WTC11 (cell line): ENCODE measurements around the gene NES. TPM values are rescaled to one million over a fixed set of nuclear protein-coding genes. Genes with fewer than 3 reads are reported as not detected.
A peak's percentile ranks its signal among the peaks of the same experiment; 100 is the strongest.

Source experiments
- ATAC-seq: fragments of 200-7000 bp; cut with Tn5 transposase; 2 replicates; pipeline ENCODE4 v1.10.0; 2021; ENCODE audit warnings: mild to moderate bottlenecking, moderate library complexity
- CTCF ChIA-PET: fragments of 300-600 bp; sonication (Branson Sonifier 250); formaldehyde crosslinking; loops from one replicate; lab custom pipeline; 2021; ENCODE audit warnings: antibody characterized with exemption; lab: Charles Lee
- POLR2A ChIA-PET: fragments of 350-600 bp; sonication (Branson Sonifier 250); formaldehyde crosslinking; loops from one replicate; lab custom pipeline; 2021; ENCODE audit warnings: antibody characterized with exemption; lab: Charles Lee
- DNase-seq: peaks from one replicate; pipeline ENCODE4 v3.0.0; 2021; ENCODE audit warnings: low spot score
- H3K27ac Mint-ChIP-seq: 2 replicates; pipeline ENCODE4 v1.8.0; 2021; ENCODE audit warnings: mixed read lengths
- H3K27me3 Mint-ChIP-seq: 2 replicates; pipeline ENCODE4 v1.8.0; 2021; ENCODE audit warnings: low read depth, mild to moderate bottlenecking, moderate library complexity, mixed read lengths
- H3K36me3 Mint-ChIP-seq: 2 replicates; pipeline ENCODE4 v1.8.0; 2021; ENCODE audit warnings: mixed read lengths
- H3K4me1 Mint-ChIP-seq: 2 replicates; pipeline ENCODE4 v1.8.0; 2022; ENCODE audit warnings: mixed read lengths
- H3K4me3 Mint-ChIP-seq: 2 replicates; pipeline ENCODE4 v1.8.0; 2021; ENCODE audit warnings: mild to moderate bottlenecking, moderate library complexity, mixed read lengths
- H3K9me3 Mint-ChIP-seq: 2 replicates; pipeline ENCODE4 v1.8.0; 2021; ENCODE audit warnings: mixed read lengths
- ETV6 ChIP-seq: sonication (generic); formaldehyde crosslinking; IDR thresholded peaks from 2 replicates; pipeline ENCODE4 v1.8.1; 2022; ENCODE audit warnings: mild to moderate bottlenecking, missing genetic modification reagents
- GTF2I ChIP-seq: fragments of 250-450 bp; sonication (Bioruptor Pico); conservative IDR thresholded peaks from 2 replicates; pipeline ENCODE4 v1.4.0; 2021; ENCODE audit warnings: mild to moderate bottlenecking
- JAZF1 ChIP-seq: fragments of 250-450 bp; sonication (Bioruptor Pico); IDR thresholded peaks from 2 replicates; pipeline ENCODE4 v1.9.0; 2021; ENCODE audit warnings: moderate library complexity, mild to moderate bottlenecking, inconsistent platforms
- MXD4 ChIP-seq: fragments of 250-450 bp; sonication (Bioruptor Pico); IDR thresholded peaks from 2 replicates; pipeline ENCODE4 v1.8.0; 2021; ENCODE audit warnings: mild to moderate bottlenecking, moderate library complexity, borderline replicate concordance
- MYBL2 ChIP-seq: sonication (generic); formaldehyde crosslinking; IDR thresholded peaks from 2 replicates; pipeline ENCODE4 v1.8.1; 2023; ENCODE audit warnings: mild to moderate bottlenecking, moderate library complexity, missing genetic modification reagents
- NFE2L1 ChIP-seq: sonication (generic); formaldehyde crosslinking; IDR thresholded peaks from 2 replicates; pipeline ENCODE4 v1.8.1; 2023; ENCODE audit warnings: missing genetic modification reagents
- NR2C2 ChIP-seq: sonication (generic); formaldehyde crosslinking; IDR thresholded peaks from 2 replicates; pipeline ENCODE4 v1.8.0; 2022; ENCODE audit warnings: mild to moderate bottlenecking, missing genetic modification reagents
- ZNF138 ChIP-seq: sonication (generic); formaldehyde crosslinking; conservative IDR thresholded peaks from 2 replicates; pipeline ENCODE4 v1.8.1; 2022; ENCODE audit warnings: mild to moderate bottlenecking, moderate library complexity, missing genetic modification reagents
- ZNF219 ChIP-seq: sonication (generic); formaldehyde crosslinking; IDR thresholded peaks from 2 replicates; pipeline ENCODE4 v1.8.0; 2023; ENCODE audit warnings: missing genetic modification reagents, mild to moderate bottlenecking, borderline replicate concordance
- ZNF423 ChIP-seq: fragments of 250-450 bp; sonication (Bioruptor Pico); IDR thresholded peaks from 2 replicates; pipeline ENCODE4 v2.1.2; 2022; ENCODE audit warnings: mild to moderate bottlenecking, moderate library complexity
- total RNA-seq: library from RNA; stranded (reverse); gene quantifications from 3 replicates; pipeline ENCODE4 v1.2.3, GENCODE V29; 2021
- TF ChIP-seq, protein P1 (sequence below): fragments of 250-450 bp; sonication (Bioruptor Pico); IDR thresholded peaks from 2 replicates; pipeline ENCODE4 v1.9.0; 2021; ENCODE audit warnings: mild to moderate bottlenecking
- TF ChIP-seq, protein P2 (sequence below): sonication (generic); formaldehyde crosslinking; IDR thresholded peaks from 2 replicates; pipeline ENCODE4 v1.8.1; 2022; ENCODE audit warnings: low read depth, mild to moderate bottlenecking, moderate library complexity, missing genetic modification reagents, borderline replicate concordance
- TF ChIP-seq, protein P3 (sequence below): sonication (generic); formaldehyde crosslinking; IDR thresholded peaks from 2 replicates; pipeline ENCODE4 v1.8.0; 2023; ENCODE audit warnings: mild to moderate bottlenecking, missing genetic modification reagents
- TF ChIP-seq, protein P4 (sequence below): fragments of 250-450 bp; sonication (Bioruptor Pico); IDR thresholded peaks from 2 replicates; pipeline ENCODE4 v1.8.0; 2021; ENCODE audit warnings: mild to moderate bottlenecking
- TF ChIP-seq, protein P5 (sequence below): sonication (generic); formaldehyde crosslinking; conservative IDR thresholded peaks from 2 replicates; pipeline ENCODE4 v1.8.1; 2023; ENCODE audit warnings: mild to moderate bottlenecking, low read depth, missing genetic modification reagents, moderate library complexity
- TF ChIP-seq, protein P6 (sequence below): sonication (generic); formaldehyde crosslinking; IDR thresholded peaks from 2 replicates; pipeline ENCODE4 v1.8.1; 2022; ENCODE audit warnings: mild to moderate bottlenecking, missing genetic modification reagents, moderate library complexity, borderline replicate concordance

NES gene
- total RNA-seq, 1 experiment from 2014 or later = 127 TPM

DNA sequence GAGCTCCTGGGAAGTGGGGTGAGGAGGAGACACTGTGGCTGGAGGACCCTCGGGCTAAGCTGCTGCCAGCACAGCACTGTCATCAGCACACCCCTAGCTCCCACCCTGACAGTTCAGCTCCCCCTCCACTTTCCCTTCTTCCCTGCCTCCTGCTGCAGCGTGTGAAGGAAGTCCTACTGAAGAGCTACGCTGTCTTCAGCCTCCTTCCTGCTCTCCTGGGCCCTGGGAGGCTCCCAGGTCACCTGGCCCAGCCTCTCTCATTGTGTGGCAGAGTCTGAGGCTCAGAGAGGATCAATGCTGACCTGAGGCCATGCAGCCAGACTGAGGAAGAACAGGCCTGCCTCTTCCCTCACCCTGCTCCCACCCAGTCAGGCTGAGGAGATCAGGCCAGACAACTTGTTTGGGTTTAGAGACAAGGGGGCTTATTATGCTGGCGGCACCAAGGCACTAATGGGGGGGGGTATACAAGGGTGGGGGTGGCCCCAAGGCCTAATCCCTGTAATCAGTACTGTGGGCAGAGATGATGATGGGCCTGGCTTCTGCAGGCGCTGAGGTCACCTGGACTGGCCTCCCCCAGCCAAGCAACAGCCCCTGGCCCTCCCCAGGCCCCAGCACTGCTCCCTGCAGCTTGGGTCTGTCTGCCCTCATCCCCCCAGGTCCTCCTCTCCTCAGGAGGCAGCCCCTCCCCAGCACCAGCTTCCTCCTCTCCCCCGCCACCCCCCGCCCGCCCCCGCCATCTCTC lies 9.1 kb downstream of the NES start (continued):
- TF ChIP-seq, protein P1, sequence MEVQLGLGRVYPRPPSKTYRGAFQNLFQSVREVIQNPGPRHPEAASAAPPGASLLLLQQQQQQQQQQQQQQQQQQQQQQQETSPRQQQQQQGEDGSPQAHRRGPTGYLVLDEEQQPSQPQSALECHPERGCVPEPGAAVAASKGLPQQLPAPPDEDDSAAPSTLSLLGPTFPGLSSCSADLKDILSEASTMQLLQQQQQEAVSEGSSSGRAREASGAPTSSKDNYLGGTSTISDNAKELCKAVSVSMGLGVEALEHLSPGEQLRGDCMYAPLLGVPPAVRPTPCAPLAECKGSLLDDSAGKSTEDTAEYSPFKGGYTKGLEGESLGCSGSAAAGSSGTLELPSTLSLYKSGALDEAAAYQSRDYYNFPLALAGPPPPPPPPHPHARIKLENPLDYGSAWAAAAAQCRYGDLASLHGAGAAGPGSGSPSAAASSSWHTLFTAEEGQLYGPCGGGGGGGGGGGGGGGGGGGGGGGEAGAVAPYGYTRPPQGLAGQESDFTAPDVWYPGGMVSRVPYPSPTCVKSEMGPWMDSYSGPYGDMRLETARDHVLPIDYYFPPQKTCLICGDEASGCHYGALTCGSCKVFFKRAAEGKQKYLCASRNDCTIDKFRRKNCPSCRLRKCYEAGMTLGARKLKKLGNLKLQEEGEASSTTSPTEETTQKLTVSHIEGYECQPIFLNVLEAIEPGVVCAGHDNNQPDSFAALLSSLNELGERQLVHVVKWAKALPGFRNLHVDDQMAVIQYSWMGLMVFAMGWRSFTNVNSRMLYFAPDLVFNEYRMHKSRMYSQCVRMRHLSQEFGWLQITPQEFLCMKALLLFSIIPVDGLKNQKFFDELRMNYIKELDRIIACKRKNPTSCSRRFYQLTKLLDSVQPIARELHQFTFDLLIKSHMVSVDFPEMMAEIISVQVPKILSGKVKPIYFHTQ (CRISPR knock-in tag) = no peak
- TF ChIP-seq, protein P2, sequence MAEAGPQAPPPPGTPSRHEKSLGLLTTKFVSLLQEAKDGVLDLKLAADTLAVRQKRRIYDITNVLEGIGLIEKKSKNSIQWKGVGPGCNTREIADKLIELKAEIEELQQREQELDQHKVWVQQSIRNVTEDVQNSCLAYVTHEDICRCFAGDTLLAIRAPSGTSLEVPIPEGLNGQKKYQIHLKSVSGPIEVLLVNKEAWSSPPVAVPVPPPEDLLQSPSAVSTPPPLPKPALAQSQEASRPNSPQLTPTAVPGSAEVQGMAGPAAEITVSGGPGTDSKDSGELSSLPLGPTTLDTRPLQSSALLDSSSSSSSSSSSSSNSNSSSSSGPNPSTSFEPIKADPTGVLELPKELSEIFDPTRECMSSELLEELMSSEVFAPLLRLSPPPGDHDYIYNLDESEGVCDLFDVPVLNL (CRISPR knock-in tag) = no peak
- TF ChIP-seq ZNF138 (CRISPR knock-in tag) = no peak
- TF ChIP-seq, protein P3, sequence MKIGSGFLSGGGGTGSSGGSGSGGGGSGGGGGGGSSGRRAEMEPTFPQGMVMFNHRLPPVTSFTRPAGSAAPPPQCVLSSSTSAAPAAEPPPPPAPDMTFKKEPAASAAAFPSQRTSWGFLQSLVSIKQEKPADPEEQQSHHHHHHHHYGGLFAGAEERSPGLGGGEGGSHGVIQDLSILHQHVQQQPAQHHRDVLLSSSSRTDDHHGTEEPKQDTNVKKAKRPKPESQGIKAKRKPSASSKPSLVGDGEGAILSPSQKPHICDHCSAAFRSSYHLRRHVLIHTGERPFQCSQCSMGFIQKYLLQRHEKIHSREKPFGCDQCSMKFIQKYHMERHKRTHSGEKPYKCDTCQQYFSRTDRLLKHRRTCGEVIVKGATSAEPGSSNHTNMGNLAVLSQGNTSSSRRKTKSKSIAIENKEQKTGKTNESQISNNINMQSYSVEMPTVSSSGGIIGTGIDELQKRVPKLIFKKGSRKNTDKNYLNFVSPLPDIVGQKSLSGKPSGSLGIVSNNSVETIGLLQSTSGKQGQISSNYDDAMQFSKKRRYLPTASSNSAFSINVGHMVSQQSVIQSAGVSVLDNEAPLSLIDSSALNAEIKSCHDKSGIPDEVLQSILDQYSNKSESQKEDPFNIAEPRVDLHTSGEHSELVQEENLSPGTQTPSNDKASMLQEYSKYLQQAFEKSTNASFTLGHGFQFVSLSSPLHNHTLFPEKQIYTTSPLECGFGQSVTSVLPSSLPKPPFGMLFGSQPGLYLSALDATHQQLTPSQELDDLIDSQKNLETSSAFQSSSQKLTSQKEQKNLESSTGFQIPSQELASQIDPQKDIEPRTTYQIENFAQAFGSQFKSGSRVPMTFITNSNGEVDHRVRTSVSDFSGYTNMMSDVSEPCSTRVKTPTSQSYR = no peak

DNA sequence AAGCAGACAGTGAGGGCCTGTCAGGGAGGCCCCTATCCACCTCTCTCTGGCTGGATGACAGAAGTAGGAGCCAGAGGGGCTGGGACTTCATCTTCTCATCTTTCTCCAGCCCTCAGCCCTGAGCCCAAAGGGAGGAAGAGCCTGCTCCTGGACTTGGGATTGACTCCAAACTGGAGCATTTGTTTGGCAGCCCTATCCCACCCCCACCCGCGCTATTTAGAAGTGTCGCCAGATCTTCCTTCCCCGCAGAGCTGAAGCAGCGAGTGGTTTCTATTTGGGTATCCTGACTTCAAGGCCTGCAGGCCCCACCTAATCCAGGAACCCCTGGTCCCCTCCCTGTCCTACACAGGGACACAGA lies 9.6 kb downstream of the NES start:
- Mint-ChIP-seq H3K9me3 (peaks cover 11% of the 10 kb centered on the region), H3K4me3 (no peak overlapping the region), H3K27ac (peak overlapping the region; percentile 76), H3K27me3 (peaks cover 4% of the 10 kb centered on the region; the same call in 1 of the 2 replicates), H3K36me3 (peaks cover 17% of the 10 kb centered on the region), H3K4me1 (peaks cover 88% of the 10 kb centered on the region)
- DNase-seq (no peak), ATAC-seq (no peak)
- TF ChIP-seq ZNF423 (no peak), GTF2I (CRISPR knock-in tag) (no peak), JAZF1 (CRISPR knock-in tag) (no peak), MYBL2 (CRISPR knock-in tag) (no peak), ETV6 (CRISPR knock-in tag) (no peak), ZNF219 (CRISPR knock-in tag) (no peak), NFE2L1 (CRISPR knock-in tag) (no peak), NR2C2 (CRISPR knock-in tag) (no peak), MXD4 (CRISPR knock-in tag) (no peak)
- TF ChIP-seq, protein P4, sequence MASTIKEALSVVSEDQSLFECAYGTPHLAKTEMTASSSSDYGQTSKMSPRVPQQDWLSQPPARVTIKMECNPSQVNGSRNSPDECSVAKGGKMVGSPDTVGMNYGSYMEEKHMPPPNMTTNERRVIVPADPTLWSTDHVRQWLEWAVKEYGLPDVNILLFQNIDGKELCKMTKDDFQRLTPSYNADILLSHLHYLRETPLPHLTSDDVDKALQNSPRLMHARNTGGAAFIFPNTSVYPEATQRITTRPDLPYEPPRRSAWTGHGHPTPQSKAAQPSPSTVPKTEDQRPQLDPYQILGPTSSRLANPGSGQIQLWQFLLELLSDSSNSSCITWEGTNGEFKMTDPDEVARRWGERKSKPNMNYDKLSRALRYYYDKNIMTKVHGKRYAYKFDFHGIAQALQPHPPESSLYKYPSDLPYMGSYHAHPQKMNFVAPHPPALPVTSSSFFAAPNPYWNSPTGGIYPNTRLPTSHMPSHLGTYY (CRISPR knock-in tag) = no peak
- TF ChIP-seq, protein P5, sequence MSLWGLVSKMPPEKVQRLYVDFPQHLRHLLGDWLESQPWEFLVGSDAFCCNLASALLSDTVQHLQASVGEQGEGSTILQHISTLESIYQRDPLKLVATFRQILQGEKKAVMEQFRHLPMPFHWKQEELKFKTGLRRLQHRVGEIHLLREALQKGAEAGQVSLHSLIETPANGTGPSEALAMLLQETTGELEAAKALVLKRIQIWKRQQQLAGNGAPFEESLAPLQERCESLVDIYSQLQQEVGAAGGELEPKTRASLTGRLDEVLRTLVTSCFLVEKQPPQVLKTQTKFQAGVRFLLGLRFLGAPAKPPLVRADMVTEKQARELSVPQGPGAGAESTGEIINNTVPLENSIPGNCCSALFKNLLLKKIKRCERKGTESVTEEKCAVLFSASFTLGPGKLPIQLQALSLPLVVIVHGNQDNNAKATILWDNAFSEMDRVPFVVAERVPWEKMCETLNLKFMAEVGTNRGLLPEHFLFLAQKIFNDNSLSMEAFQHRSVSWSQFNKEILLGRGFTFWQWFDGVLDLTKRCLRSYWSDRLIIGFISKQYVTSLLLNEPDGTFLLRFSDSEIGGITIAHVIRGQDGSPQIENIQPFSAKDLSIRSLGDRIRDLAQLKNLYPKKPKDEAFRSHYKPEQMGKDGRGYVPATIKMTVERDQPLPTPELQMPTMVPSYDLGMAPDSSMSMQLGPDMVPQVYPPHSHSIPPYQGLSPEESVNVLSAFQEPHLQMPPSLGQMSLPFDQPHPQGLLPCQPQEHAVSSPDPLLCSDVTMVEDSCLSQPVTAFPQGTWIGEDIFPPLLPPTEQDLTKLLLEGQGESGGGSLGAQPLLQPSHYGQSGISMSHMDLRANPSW (CRISPR knock-in tag) = no peak
- TF ChIP-seq, protein P6, sequence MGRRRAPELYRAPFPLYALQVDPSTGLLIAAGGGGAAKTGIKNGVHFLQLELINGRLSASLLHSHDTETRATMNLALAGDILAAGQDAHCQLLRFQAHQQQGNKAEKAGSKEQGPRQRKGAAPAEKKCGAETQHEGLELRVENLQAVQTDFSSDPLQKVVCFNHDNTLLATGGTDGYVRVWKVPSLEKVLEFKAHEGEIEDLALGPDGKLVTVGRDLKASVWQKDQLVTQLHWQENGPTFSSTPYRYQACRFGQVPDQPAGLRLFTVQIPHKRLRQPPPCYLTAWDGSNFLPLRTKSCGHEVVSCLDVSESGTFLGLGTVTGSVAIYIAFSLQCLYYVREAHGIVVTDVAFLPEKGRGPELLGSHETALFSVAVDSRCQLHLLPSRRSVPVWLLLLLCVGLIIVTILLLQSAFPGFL (CRISPR knock-in tag) = no peak
- POLR2A ChIA-PET = interaction anchor here (0.6 to 1.9 kb wide), 5 partner anchors 10 to 80 kb away, joined by 3 to 21 read pairs (median 4); partner anchors contain the start of genes CRABP2, ISG20L2, METTL25B and NES
- CTCF ChIA-PET = interaction anchor here (0.8 to 4.1 kb wide), 12 partner anchors 8 to 167 kb away, joined by 3 to 17 read pairs (median 6); partner anchors contain the start of genes CRABP2, MEF2D and NES
